H1 (cell line): ENCODE results near the gene C1orf74. TPM values are rescaled to one million over a fixed set of nuclear protein-coding genes. Genes with fewer than 3 reads are reported as not detected.

Source experiments
- CREB1 ChIP-seq: IDR thresholded peaks from 2 replicates; pipeline ENCODE4 v1.6.1; 2012; ENCODE audit warnings: inconsistent platforms
- CTCF ChIP-seq, 3 experiments: IDR thresholded peaks; 1 replicate in 2 of 3; 2 replicates in 1 of 3; pipeline versions ENCODE4 v1.5.1 to v1.6.1; 2011; ENCODE audit warnings: low read length in 3 of 3, mild to moderate bottlenecking in 3 of 3, inconsistent platforms in 2 of 3, low read depth in 1 of 3, moderate library complexity in 1 of 3; ENCODE audit not compliant: insufficient read depth in 1 of 3; ENCODE audit errors: control extremely low read depth in 1 of 3
- GABPA ChIP-seq: IDR thresholded peaks from 2 replicates; pipeline ENCODE4 v1.6.1; 2011; ENCODE audit warnings: mild to moderate bottlenecking, low read length, moderate library complexity, borderline replicate concordance; ENCODE audit not compliant: insufficient read depth
- TAF7 ChIP-seq: optimal IDR thresholded peaks from 2 replicates; pipeline ENCODE3; 2011; ENCODE audit warnings: low read depth, mild to moderate bottlenecking, inconsistent platforms, low read length, moderate library complexity, borderline replicate concordance
- polyA plus RNA-seq, 7 experiments: library from polyadenylated mRNA; depleted of rRNA in 3 of 7; stranded (reverse) in 5 of 7; unstranded in 2 of 7; fragments of >200 nt in 5 of 7; fragments of 200-250 nt in 2 of 7; gene quantifications; 1 replicate in 5 of 7; 2 replicates in 1 of 7; 4 replicates in 1 of 7; pipeline versions ENCODE4 v1.2.1 to v1.2.3, GENCODE V29; 2011 to 2013; ENCODE audit warnings: missing spikeins in 2 of 7, mixed read lengths in 2 of 7
- total RNA-seq: library from RNA; stranded (reverse); fragmentation: NEBNext Ultra II Directional; extraction: Animal tissue kit (Norgen Biotek cat#: 25700); gene quantifications from 2 replicates; pipeline ENCODE4 v1.2.1, GENCODE V29; 2021

C1orf74 gene
- total and polyA plus RNA-seq, 2 of the 8 experiments (the other 6 are each of a cell fraction or from before 2014, with no cell fraction given): 3.1 to 3.9 TPM

- TF ChIP-seq TAF7 (no peak), CTCF (IDR thresholded peaks at IDR 0.05; ENCODE audit: control extremely low read depth in 1 of 3, insufficient read depth in 1 of 3, low read depth in 1 of 3, low read length in 3 of 3) (no peak), CREB1 (no peak), GABPA (no peak)
- TF ChIP-seq, all 59 proteins: peak for 0
These were observed 32.6 kb downstream of the C1orf74 start (continued) for GRCh38 chr1:209751627-209752231.
